NCI-H345 treated with DMSO at 0.1 percent for 48 hours (cell line): ENCODE measurements around the gene PFDN2.

Experiments
- DNase-seq: peaks from one replicate; lab custom pipeline; 2025; ENCODE audit not compliant: unreplicated experiment; lab: John Stamatoyannopoulos, UW

Gene PFDN2

GRCh38 chr1:161106431-161106830 lies 11.4 kb downstream of the PFDN2 start:
- DNase-seq: no peak

- DNase-seq: no peak
Observed at GRCh38 chr1:161100556-161100955, 17.3 kb downstream of the PFDN2 start.

- DNase-seq: no peak
Observed at GRCh38 chr1:161099090-161099802, 18.6 kb downstream of the PFDN2 start.

GRCh38 chr1:161098210-161099068 lies 19.4 kb downstream of the PFDN2 start, which contains the start of gene KLHDC9:
KLHDC9 (plus strand) TSS chr1:161098361; CDS start chr1:161098536, 175 bp downstream.
- DNase-seq: peak; percentile 89

DNA sequence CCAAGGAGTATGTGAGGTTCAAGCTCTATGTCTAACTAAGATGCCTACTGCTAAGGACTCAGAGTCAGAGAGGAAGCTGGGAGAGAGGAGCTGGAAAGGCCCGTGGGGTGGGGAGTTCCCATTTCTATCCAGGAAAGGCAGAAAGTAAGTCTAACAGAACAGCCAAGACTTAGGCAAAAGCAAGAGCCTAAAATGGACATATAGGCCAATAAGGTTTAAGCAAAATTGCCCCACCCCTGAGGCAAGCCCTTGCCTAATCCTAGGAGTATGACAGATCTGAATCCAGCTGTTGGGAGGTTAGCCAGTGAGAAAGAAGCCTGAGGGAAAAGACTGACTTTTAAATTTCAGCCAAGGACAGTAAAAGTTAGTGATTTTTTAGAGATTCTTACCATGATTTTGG lies 21.3 kb downstream of the PFDN2 start:
- DNase-seq: no peak

DNA sequence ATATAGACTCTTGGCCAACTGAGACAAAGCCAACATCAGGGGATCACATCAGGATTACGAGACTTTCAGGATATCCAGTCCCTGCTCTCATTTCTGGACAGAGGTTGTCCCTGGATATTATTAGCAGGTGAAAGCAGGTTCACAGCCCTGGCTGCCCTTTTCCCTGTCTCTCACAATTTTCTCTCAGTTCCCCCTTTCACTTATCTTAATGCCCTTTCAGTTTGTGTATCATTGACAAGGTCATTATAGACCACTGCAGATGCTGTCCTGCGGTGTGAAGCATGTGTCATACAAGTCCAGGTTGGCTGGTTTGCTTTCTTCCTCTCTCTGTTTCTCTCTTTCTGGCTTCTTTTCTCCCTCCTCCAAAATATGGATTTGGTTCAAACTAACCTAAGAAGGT lies 21.8 kb downstream of the PFDN2 start:
- no peak for DNase-seq

DNA sequence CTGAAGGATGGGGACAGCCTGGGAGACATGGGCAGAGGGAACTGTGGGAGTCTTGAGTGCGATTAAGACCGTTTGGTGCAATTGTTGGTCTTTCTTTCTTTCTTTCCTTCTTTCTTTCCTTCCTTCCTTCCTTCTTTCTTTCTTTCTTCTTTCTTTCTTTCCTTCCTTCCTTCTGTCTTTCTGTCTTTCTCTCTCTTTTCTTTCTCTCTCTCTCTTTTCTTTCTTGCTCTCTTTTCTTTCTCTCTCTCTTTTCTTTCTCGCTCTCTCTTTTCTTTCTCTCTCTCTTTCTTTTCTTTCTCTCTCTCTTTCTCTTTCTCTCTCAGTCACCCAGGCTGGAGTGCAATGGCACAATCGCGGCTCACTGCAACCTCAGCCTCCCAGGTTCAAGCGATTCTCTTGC lies 22.6 kb downstream of the PFDN2 start:
- no peak for DNase-seq

DNA sequence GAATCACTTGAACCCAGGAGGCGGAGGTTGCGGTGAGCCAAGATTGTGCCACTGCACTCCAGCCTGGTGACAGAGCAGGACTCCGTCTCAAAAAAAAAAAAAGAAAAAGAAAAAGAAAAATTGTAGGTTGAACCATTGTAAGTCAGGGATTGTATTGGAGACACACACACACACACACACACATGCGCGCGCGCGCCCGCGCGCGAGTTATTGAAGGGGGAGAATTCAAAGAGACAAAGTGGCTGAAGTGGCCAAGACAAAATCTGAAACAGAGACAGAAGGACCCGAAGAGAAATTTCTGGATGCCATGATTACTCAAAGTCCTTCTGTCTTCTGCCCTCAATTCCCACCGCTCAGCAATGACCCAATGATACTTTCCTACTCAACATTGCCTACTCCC lies 23.4 kb downstream of the PFDN2 start:
- DNase-seq: no peak

- DNase-seq: no peak
Observed at GRCh38 chr1:161092621-161093028, 25.2 kb downstream of the PFDN2 start.

DNA sequence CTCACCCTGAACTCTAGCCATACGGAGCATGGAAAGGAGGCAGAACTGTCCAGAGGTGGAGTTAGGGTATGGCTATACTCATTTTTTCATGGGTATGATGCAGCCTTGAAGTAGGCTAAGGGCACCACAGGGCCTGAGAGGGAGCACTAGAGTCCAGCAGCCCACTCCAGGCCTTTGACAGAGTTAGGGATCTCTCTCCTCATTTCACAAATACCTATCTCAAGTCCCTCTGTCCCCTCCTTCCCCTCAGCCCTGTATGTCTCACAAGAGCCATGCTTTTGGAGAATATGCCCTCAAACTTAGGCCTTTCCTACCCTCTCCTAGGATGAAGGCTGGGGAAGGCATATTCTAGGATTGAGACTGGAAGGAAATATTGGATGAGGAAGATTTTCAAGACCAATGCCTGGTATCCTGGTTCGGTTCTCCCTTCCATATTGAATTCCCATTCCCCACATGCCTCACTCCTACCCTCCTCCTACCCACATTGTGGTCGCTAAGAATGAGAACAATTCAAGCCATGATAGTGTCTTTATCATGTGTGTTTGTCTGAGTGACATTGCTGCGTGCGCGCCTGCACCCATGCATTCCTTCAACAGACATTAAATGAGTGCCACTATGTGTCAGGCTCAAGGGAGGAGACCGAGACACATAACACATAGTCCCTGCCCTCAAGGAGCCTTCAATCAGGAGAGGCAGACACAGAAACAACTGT lies 25.9 kb downstream of the PFDN2 start:
- no peak for DNase-seq

- DNase-seq: no peak
Observed at GRCh38 chr1:161091093-161091492, 26.7 kb downstream of the PFDN2 start.

DNA sequence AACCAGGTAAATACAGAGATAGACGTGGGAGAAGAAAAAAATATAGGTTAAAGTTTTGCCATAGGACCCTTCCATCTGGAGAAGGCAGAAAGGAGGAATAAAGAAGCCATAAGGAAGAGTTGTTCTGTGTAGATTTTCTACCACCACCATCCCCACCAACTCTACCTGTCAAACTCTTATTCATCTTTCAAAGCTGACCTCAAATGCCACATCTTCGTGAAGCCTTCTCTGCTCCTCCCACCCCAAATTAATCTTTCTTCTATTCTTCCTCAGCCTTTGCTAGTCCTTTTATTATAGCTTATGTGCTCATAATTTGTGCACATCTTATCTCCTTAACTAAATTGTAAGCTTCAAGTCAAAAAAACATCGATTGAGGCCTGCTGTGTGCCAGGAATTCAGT lies 27.2 kb downstream of the PFDN2 start:
- DNase-seq: no peak

DNA sequence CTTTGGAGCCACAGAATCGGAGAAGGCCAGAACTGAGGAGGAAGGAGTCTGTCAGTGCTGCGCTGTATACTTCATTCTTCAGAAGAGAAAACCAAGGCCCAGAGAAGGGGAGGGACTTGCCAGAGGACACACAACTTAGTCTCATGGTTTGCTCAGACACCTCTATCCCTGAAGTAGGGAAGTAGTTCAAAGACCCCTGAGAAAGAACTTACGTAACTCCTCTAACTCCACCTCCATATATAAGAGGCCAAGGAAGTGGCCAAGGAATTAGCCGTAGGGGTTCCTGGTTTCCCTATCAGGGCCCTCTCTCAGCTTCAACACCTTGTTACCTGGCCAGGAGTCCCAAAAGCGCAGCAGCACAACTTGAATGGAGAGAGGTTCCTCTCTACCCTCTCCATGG lies 27.9 kb downstream of the PFDN2 start:
- DNase-seq: no peak

- no peak for DNase-seq
Observed at GRCh38 chr1:161089251-161089924, 28.4 kb downstream of the PFDN2 start, which contains the start of gene NECTIN4. NECTIN4 (minus strand) TSS chr1:161089558; CDS start chr1:161089296, 262 bp downstream.

- no peak for DNase-seq
Observed at GRCh38 chr1:161088587-161089110, 29.2 kb downstream of the PFDN2 start.

- no peak for DNase-seq
Observed at GRCh38 chr1:161086457-161086856, 31.4 kb downstream of the PFDN2 start.

DNA sequence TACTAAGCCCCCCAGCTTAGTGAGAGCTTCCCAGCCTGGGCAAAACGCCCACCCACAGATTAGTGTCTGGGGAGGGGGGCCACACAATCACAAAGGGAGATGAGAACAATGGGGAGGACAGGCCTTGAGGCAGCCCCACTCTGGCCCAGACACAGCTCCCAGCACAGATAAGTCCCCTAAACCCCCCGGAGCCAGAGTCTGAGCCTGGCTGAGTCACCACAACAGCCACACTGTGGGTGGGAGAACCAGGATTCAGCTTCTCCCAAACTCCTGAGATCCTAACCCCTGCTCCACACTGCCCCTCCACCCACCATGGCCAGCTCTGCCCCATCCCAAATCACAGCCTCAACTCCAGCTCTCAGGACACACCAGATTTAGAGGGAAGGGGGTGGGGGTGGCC lies 32.7 kb downstream of the PFDN2 start:
- no peak for DNase-seq

DNA sequence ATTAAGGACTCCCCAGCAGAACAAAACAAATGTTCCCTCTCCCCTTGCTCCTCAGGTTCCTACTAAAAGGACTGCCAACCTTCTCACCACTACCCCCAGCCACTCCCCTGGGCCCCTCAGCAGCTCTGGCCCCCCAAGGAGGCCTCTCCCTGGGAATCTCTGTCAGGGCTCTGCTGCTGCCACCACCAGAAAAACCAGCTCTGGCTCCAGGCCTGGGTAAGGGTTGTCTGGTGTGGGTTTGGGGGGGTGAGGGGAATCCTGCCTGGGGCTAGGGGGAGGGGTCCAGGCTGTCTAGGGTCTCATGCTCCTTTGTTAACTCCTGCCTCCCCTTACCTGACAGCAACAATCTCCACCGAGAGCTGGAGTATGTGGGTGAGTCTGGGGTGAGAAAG lies 33.2 kb downstream of the PFDN2 start:
- no peak for DNase-seq

DNA sequence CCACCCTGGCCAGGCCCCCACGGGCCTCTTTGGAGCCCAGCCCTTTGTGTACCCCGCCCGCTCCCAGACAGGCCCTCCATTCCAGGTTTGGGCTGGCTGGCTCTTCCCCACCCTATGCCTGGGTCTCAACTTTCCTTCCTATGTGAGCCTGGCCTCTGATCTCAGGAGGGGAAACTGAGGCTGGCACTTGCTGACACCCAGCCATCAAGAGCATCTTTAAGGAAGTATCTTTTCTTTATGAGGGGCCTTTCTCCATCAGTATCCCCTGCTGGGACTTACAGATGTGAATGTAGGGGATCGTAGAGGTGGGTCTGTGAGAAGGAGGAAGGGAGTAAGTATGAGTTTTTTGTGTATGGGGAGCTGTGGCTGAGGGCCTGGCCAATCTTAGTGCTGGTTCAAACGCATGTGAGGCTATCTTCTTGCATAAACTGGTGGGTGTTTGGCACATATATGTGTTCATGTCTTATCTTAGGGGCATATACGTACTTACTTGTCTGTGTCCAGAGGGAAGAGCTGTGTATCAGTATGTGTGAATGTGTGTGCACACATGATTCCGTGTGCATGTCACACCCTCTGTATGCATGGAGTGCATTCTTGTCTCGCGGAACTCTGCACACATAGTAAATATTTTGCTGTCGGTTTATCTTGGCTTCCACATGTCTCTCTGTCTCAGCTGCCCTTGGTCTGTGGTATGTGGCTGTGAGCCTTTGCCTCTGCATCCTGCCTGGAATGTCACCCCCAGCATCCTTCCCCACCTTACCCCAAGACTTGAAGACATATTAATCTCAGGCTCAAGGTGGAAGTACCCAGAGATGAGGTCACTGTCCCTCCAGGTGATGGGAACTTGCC lies 33.9 kb downstream of the PFDN2 start:
- DNase-seq: no peak
